Endothelial cell of umbilical vein (primary cell): ENCODE measurements around the gene PTRHD1. TPM values are rescaled to one million over a fixed set of nuclear protein-coding genes. Genes with fewer than 3 reads are reported as not detected.

Experiments used
- BruUV-seq: library from RNA; stranded (reverse); fragments of 400-500 nt; replicated peaks from 2 replicates; lab custom pipeline; 2021; lab: Mats Ljungman, UMichigan
- CTCF ChIA-PET: fragments of 300-600, 350-600 bp; sonication (Branson Sonifier 250); formaldehyde crosslinking; loops from one replicate; lab custom pipeline; 2021; ENCODE audit warnings: antibody characterized with exemption, inconsistent platforms; lab: Charles Lee
- POLR2A ChIA-PET: fragments of 300-600, 350-600 bp; sonication (Branson Sonifier 250); formaldehyde crosslinking; loops from one replicate; lab custom pipeline; 2021; ENCODE audit warnings: antibody characterized with exemption, inconsistent platforms; lab: Charles Lee
- DNase-seq: peaks from one replicate; pipeline ENCODE4 v3.0.0-alpha.2; 2011; ENCODE audit warnings: low read depth, low spot score
- FAIRE-seq: peaks from 2 replicates; lab custom pipeline; 2011; peaks lifted over from hg19 to GRCh38; lab: Jason Lieb, UNC
- H2AFZ ChIP-seq: 2 replicates; pipeline ENCODE4 v1.6.0; 2012; ENCODE audit warnings: low read depth, low read length, control low read depth, inconsistent platforms
- H3K27ac ChIP-seq: 2 replicates; pipeline ENCODE4 v1.5.1; 2011; ENCODE audit warnings: low read depth, mild to moderate bottlenecking, control low read depth, low read length, moderate library complexity; ENCODE audit not compliant: insufficient read depth
- H3K27me3 ChIP-seq, 2 experiments: 2 replicates each; pipeline versions ENCODE4 v1.6.0 to v1.6.1; 2011; ENCODE audit warnings: low read length in 2 of 2, mixed read lengths in 1 of 2; ENCODE audit not compliant: control insufficient read depth in 2 of 2, insufficient read depth in 2 of 2
- H3K36me3 ChIP-seq, 2 experiments: 2 replicates in 1 of 2; 3 replicates in 1 of 2; pipeline ENCODE4 v1.5.1; 2011; ENCODE audit warnings: low read length in 2 of 2, mild to moderate bottlenecking in 1 of 2, moderate library complexity in 1 of 2; ENCODE audit not compliant: control insufficient read depth in 2 of 2, insufficient read depth in 2 of 2; ENCODE audit errors: extremely low read depth in 1 of 2
- H3K4me1 ChIP-seq: 3 replicates; pipeline ENCODE4 v1.5.1; 2011; ENCODE audit warnings: mild to moderate bottlenecking, low read length; ENCODE audit not compliant: control insufficient read depth, insufficient read depth; ENCODE audit errors: extremely low read depth
- H3K4me2 ChIP-seq: 2 replicates; pipeline ENCODE4 v1.6.1; 2011; ENCODE audit warnings: low read length, control low read depth, mixed read lengths; ENCODE audit not compliant: insufficient read depth
- H3K4me3 ChIP-seq, 3 experiments: fragments of 200-600 bp in 1 of 3; sonication (generic), shearing (Covaris generic) in 1 of 3; replicated peaks in 1 of 3; 2 replicates each; pipeline ENCODE4 v1.5.1; 2011 to 2016; ENCODE audit warnings: control low read depth in 3 of 3, low read length in 3 of 3, mild to moderate bottlenecking in 2 of 3, inconsistent platforms in 1 of 3, low read depth in 1 of 3, moderate library complexity in 1 of 3; ENCODE audit not compliant: insufficient read depth in 1 of 3
- H3K79me2 ChIP-seq: 2 replicates; pipeline ENCODE4 v1.6.0; 2012; ENCODE audit warnings: low read length, inconsistent platforms; ENCODE audit not compliant: control insufficient read depth, insufficient read depth
- H3K9ac ChIP-seq: replicated peaks from 2 replicates; pipeline ENCODE3; 2011; ENCODE audit warnings: low read length, control low read depth; ENCODE audit not compliant: insufficient read depth; ENCODE audit errors: extremely low read depth
- H3K9me1 ChIP-seq: replicated peaks from 3 replicates; pipeline ENCODE4 v1.6.0; 2011; ENCODE audit warnings: mild to moderate bottlenecking, low read length; ENCODE audit not compliant: control insufficient read depth, insufficient read depth; ENCODE audit errors: extremely low read depth
- H3K9me3 ChIP-seq: replicated peaks from 2 replicates; pipeline ENCODE4 v1.5.1; 2012; ENCODE audit warnings: low read length, inconsistent platforms; ENCODE audit not compliant: control insufficient read depth, insufficient read depth
- H4K20me1 ChIP-seq: replicated peaks from 2 replicates; pipeline ENCODE3; 2011; ENCODE audit warnings: mild to moderate bottlenecking, low read length; ENCODE audit not compliant: control insufficient read depth, insufficient read depth; ENCODE audit errors: extremely low read depth
- EZH2 ChIP-seq: IDR thresholded peaks from 2 replicates; pipeline ENCODE4 v1.6.1; 2012; ENCODE audit warnings: borderline replicate concordance, low read depth, mild to moderate bottlenecking, moderate library complexity, low read length, inconsistent platforms; ENCODE audit not compliant: severe bottlenecking
- FOS ChIP-seq: IDR thresholded peaks from 2 replicates; pipeline ENCODE4 v1.6.1; 2011; ENCODE audit warnings: mild to moderate bottlenecking, low read length, moderate library complexity, borderline replicate concordance; ENCODE audit not compliant: insufficient read depth
- GATA2 ChIP-seq: IDR thresholded peaks from 2 replicates; pipeline ENCODE4 v1.7.0; 2011; ENCODE audit warnings: low read depth, mild to moderate bottlenecking, moderate library complexity, mixed read lengths, low read length; ENCODE audit not compliant: insufficient read length, insufficient read depth
- JUN ChIP-seq: IDR thresholded peaks from 2 replicates; pipeline ENCODE4 v1.6.1; 2011; ENCODE audit warnings: borderline replicate concordance, low read depth; ENCODE audit not compliant: insufficient read length, insufficient read depth
- MYC ChIP-seq: IDR thresholded peaks from one replicate; pipeline ENCODE4 v1.6.1; 2011; ENCODE audit warnings: mild to moderate bottlenecking, low read depth, low read length
- POLR2A ChIP-seq: IDR thresholded peaks from 2 replicates; pipeline ENCODE4 v1.6.1; 2012; ENCODE audit warnings: low read depth, mild to moderate bottlenecking, control low read depth, low read length
- POLR2AphosphoS5 ChIP-seq: IDR thresholded peaks from 2 replicates; pipeline ENCODE4 v1.6.1; 2012; ENCODE audit warnings: low read depth, mild to moderate bottlenecking, control low read depth, low read length, moderate library complexity; ENCODE audit not compliant: insufficient read depth
- dilution Hi-C: fragments of 300-500 bp; cut with MboI; formaldehyde crosslinking; loops from one replicate; pipeline ENCODE4 v1.15.0; 2019; ENCODE audit warnings: low sequenced_read_pairs; ENCODE audit not compliant: extremely low pct_ligation_motif_present
- intact Hi-C: fragments of 100-400 bp; cut with micrococcal nuclease; formaldehyde crosslinking; loops from one replicate; pipeline ENCODE4 v1.10.0; 2022
- polyA plus RNA-seq, 4 experiments: library from polyadenylated mRNA; depleted of rRNA in 3 of 4; stranded (reverse) in 3 of 4; unstranded in 1 of 4; fragments of >200 nt; gene quantifications; 2 replicates each; pipeline versions ENCODE4 v1.2.1 to v1.2.3, GENCODE V29; 2011 to 2012; ENCODE audit warnings: missing spikeins in 1 of 4
- total RNA-seq: library from RNA; stranded (reverse); gene quantifications from 2 replicates; pipeline ENCODE4 v1.2.3, GENCODE V29; 2021
- TF ChIP-seq, protein P1 (sequence below): IDR thresholded peaks from 2 replicates; pipeline ENCODE4 v1.6.1; 2011; ENCODE audit not compliant: insufficient read depth, insufficient read length
- TF ChIP-seq, protein P2 (sequence below), 2 donors: IDR thresholded peaks; 1 replicate in 1 of 2; 2 replicates in 1 of 2; pipeline ENCODE4 v1.5.1; 2011; ENCODE audit warnings: low read length in 2 of 2, mild to moderate bottlenecking in 2 of 2, moderate library complexity in 2 of 2, control low read depth in 1 of 2, inconsistent platforms in 1 of 2, low read depth in 1 of 2; ENCODE audit not compliant: insufficient read depth in 1 of 2; ENCODE audit errors: extremely low read depth in 1 of 2

PTRHD1 gene
- total and polyA plus RNA-seq, 2 donors (not counting 3 experiments of a cell fraction or from before 2014, with no cell fraction given), result 41.1 to 68.8 TPM

DNA sequence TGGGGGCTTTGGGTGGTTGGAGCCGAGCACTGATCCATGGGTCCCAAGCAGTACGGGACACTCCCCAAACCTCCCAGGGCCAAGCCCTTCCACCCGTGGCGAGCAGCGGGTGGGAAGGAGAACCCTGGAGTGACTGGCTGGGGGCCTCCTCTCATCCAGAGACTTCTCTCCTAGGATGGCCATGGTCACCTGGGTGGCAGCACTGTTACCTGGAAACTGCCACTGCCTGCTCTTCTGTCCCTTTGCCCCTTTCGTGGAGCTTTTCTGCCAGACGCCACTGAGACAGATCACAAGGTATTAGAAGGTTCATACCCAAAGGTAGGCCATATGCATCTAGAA is 27.0 kb upstream of the PTRHD1 start:
- CTCF ChIA-PET, result interaction anchor here (0.7 to 1.7 kb wide), 2 partner anchors 228 to 398 kb away, joined by 3 to 7 read pairs; no protein-coding TSS in a partner anchor
- H2AFZ ChIP-seq, result no peak overlapping the region
- no peaks in the 10 kb centered on the region for H3K9me1 ChIP-seq
- no peak for TF ChIP-seq POLR2AphosphoS5
- TF ChIP-seq GATA2, result no peak
- no peak for TF ChIP-seq EZH2
- TF ChIP-seq, protein P1, sequence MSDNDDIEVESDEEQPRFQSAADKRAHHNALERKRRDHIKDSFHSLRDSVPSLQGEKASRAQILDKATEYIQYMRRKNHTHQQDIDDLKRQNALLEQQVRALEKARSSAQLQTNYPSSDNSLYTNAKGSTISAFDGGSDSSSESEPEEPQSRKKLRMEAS, result no peak
- TF ChIP-seq POLR2A, result no peak
- TF ChIP-seq, protein P2, sequence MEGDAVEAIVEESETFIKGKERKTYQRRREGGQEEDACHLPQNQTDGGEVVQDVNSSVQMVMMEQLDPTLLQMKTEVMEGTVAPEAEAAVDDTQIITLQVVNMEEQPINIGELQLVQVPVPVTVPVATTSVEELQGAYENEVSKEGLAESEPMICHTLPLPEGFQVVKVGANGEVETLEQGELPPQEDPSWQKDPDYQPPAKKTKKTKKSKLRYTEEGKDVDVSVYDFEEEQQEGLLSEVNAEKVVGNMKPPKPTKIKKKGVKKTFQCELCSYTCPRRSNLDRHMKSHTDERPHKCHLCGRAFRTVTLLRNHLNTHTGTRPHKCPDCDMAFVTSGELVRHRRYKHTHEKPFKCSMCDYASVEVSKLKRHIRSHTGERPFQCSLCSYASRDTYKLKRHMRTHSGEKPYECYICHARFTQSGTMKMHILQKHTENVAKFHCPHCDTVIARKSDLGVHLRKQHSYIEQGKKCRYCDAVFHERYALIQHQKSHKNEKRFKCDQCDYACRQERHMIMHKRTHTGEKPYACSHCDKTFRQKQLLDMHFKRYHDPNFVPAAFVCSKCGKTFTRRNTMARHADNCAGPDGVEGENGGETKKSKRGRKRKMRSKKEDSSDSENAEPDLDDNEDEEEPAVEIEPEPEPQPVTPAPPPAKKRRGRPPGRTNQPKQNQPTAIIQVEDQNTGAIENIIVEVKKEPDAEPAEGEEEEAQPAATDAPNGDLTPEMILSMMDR (IDR thresholded peaks at IDR 0.05; ENCODE audit: extremely low read depth in 1 of 2, insufficient read depth in 1 of 2, low read depth in 1 of 2, low read length in 2 of 2), result no peak
- no peak for TF ChIP-seq JUN
- no peak for TF ChIP-seq MYC
- TF ChIP-seq FOS, result no peak
- H3K9me3 ChIP-seq, result no peaks in the 10 kb centered on the region
- FAIRE-seq (no peak), DNase-seq (no peak)
- H4K20me1 ChIP-seq, result no peaks in the 10 kb centered on the region
- H3K79me2 ChIP-seq, result peaks cover 4% of the 10 kb centered on the region
- dilution Hi-C loops, result no loop called here
- BruUV-seq, result no TSS peak
- intact Hi-C loops, result no loop called here
- no peak overlapping the region for H3K4me2 ChIP-seq
- H3K27ac ChIP-seq, result no peak overlapping the region
- peaks cover 16 to 23% of the 10 kb centered on the region in 2 experiments for H3K36me3 ChIP-seq
- no peaks in the 10 kb centered on the region for H3K27me3 ChIP-seq
- POLR2A ChIA-PET, result no interaction called here
- no peak overlapping the region for H3K9ac ChIP-seq
- peaks cover 19% of the 10 kb centered on the region for H3K4me1 ChIP-seq
- H3K4me3 ChIP-seq, result no peak overlapping the region
